Measurements from ENCODE around the gene GPX2. TPM values are rescaled to one million over a fixed set of nuclear protein-coding genes. Genes with fewer than 3 reads are reported as not detected.

GPX2 gene
- total and polyA plus RNA-seq, 2 donors (not counting 3 experiments of a cell fraction or from before 2014, with no cell fraction given): not detected

GRCh38 chr14:64928239-64929013 lies 14.1 kb downstream of the GPX2 start:
- Histone ChIP-seq H3K4me2 (ENCODE audit: insufficient read depth, low read length) (no peak overlapping the region), H3K4me3 (replicated peaks in 1 of 3; ENCODE audit: insufficient read depth in 1 of 3, low read depth in 1 of 3, low read length in 3 of 3) (no peak overlapping the region), H3K9me3 (replicated peaks; ENCODE audit: control insufficient read depth, insufficient read depth, low read length) (no peaks in the 10 kb centered on the region), H2AFZ (ENCODE audit: low read depth, low read length) (no peak overlapping the region), H3K9me1 (replicated peaks; ENCODE audit: control insufficient read depth, extremely low read depth, insufficient read depth, low read length) (no peaks in the 10 kb centered on the region), H3K79me2 (ENCODE audit: control insufficient read depth, insufficient read depth, low read length) (no peaks in the 10 kb centered on the region), H4K20me1 (replicated peaks; ENCODE audit: control insufficient read depth, extremely low read depth, insufficient read depth, low read length) (no peaks in the 10 kb centered on the region), H3K27ac (ENCODE audit: insufficient read depth, low read depth, low read length) (no peak overlapping the region), H3K4me1 (ENCODE audit: control insufficient read depth, extremely low read depth, insufficient read depth, low read length) (no peaks in the 10 kb centered on the region), H3K9ac (replicated peaks; ENCODE audit: extremely low read depth, insufficient read depth, low read length) (no peak overlapping the region), H3K27me3 (ENCODE audit: control insufficient read depth in 2 of 2, insufficient read depth in 2 of 2, low read length in 2 of 2) (no peaks in the 10 kb centered on the region), H3K36me3 (ENCODE audit: control insufficient read depth in 2 of 2, extremely low read depth in 1 of 2, insufficient read depth in 2 of 2, low read length in 2 of 2) (peaks cover 3 to 8% of the 10 kb centered on the region in 2 experiments)
- dilution Hi-C loops (cut with MboI; ENCODE audit: extremely low pct_ligation_motif_present, low sequenced_read_pairs): no loop called here
- FAIRE-seq: no peak
- BruUV-seq (replicated peaks): no TSS peak
- ChIA-PET CTCF (interaction anchor here (1.0 to 2.4 kb wide), 2 partner anchors 18 to 37 kb away, joined by 3 to 10 read pairs; no protein-coding TSS in a partner anchor), POLR2A (interaction anchor here (0.5 kb wide), 1 partner anchor 54 kb away, joined by 3 read pairs; no protein-coding TSS in a partner anchor)
- DNase-seq (ENCODE audit: low read depth, low spot score): peak; percentile 60
- no peak for TF ChIP-seq MAX (IDR thresholded peaks at IDR 0.05; ENCODE audit: insufficient read depth, insufficient read length)
- no peak for TF ChIP-seq GATA2 (IDR thresholded peaks at IDR 0.05; ENCODE audit: insufficient read depth, insufficient read length, low read depth, low read length)
- no peak for TF ChIP-seq POLR2A (IDR thresholded peaks at IDR 0.05; ENCODE audit: low read depth, low read length)
- no peak for TF ChIP-seq POLR2AphosphoS5 (IDR thresholded peaks at IDR 0.05; ENCODE audit: insufficient read depth, low read depth, low read length)
- TF ChIP-seq CTCF (IDR thresholded peaks at IDR 0.05; ENCODE audit: extremely low read depth in 1 of 2, insufficient read depth in 1 of 2, low read depth in 1 of 2, low read length in 2 of 2): no peak
- no peak for TF ChIP-seq FOS (IDR thresholded peaks at IDR 0.05; ENCODE audit: borderline replicate concordance, insufficient read depth, low read length)
- TF ChIP-seq EZH2 (IDR thresholded peaks at IDR 0.05; ENCODE audit: borderline replicate concordance, low read depth, low read length, severe bottlenecking): no peak
- no peak for TF ChIP-seq MYC (IDR thresholded peaks at IDR 0.05; ENCODE audit: low read depth, low read length)
- no peak for TF ChIP-seq JUN (IDR thresholded peaks at IDR 0.05; ENCODE audit: borderline replicate concordance, insufficient read depth, insufficient read length, low read depth)
- intact Hi-C loops (cut with micrococcal nuclease): no loop called here
